SIG-M5 treated with dmso at 0.1 percent for 504 hours (cell line): ENCODE measurements around the gene RNF43.

ENCODE experiments used
- DNase-seq: peaks from one replicate; lab custom pipeline; 2025; ENCODE audit not compliant: unreplicated experiment; lab: John Stamatoyannopoulos, UW

The RNF43 gene

DNA sequence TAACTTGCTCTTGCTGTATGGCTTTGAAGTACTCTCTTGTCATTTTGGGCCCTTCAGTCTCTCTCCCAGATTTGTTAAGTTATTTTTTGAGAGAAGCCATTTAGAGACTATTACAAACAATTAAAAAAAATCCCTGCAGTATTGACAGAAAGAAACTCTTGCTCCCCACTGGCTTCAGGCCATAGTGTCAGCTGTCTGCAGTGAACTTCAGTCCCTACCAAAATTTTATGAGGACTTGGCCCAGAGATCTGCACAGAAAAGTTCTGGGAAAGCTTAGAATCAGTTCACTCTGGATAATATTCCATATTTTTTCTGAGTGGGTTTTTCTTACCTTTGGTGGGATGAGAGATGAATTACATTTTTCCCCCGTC, 34.5 kb downstream of the RNF43 start:
- DNase-seq = no peak

DNA sequence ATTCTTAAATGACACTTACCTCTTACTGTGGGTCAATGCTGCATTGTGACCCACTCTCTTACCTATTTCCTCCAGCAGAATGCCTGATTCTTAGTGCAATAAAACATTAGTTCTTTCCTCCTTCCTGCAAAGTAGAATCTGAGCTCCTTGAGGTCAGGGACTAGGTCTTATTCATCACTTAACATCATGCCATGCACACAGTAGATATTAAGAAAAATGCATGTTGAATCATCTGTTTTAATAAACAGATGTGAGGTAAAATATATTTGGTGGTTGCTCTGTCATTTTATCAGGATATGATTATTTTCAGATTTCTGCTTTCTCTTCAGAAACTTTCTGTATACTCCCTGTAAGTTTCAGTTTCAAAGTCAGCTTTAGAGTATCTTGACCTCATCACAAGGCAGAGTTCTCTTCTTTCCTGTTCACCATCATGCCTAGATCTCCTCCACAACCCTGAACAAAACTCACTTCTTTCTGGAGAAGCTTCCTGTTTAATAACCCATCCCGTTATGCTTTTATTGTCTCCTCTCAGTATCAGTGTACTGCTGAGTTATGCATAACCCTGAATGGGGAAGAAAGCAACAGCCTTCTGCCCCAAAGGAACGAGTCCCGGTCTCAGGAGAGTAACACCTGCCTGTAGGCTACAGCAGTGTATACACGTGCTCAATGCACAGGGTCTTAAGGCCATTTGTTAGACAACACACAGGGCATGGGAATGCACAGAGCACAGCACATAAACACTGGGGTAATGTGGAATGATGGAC, 35.0 kb downstream of the RNF43 start:
- DNase-seq = no peak

DNA sequence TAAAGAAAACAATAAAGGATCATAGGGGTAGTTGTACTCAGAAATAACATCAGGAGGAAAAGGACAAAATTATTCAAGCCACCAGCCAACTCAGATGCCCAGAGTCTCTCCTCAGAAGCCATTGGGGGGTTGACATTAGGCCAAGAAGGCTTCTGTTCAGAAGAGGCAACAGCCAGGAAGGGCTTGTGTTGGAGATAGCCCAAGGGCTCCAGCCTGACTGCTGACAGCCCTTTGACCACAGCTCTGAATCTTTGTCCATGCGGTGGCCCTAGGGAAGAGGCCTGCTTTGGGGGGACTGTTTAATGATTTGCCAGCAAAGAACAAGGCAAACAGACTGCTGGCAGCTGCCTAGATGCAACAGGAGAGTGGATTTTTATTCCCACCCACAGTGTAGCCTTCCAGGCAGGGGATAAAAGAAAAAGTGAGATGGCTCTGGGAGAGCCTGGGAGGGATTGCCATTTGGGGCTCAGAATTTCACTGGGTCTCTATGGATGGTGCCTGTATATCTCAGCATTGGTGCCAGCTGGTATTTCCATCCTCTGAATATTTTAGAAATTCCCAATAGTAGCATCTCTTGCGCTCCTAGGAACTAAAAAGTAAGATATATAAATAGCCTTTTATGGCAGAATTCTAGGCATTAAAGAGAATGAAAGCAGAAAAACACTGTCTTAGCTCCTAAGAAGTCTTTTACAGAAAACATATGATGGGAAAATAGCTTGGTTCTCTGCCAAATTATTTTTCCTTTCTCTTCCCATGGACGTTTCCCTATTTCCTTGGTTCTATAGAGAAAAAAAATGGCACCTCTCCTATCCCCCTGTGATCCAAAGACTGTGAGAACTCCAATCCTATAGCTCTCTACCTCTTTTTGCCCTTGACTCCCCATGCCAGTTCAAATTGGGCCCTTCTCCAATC, 36.0 kb downstream of the RNF43 start:
- DNase-seq = no peak

DNA sequence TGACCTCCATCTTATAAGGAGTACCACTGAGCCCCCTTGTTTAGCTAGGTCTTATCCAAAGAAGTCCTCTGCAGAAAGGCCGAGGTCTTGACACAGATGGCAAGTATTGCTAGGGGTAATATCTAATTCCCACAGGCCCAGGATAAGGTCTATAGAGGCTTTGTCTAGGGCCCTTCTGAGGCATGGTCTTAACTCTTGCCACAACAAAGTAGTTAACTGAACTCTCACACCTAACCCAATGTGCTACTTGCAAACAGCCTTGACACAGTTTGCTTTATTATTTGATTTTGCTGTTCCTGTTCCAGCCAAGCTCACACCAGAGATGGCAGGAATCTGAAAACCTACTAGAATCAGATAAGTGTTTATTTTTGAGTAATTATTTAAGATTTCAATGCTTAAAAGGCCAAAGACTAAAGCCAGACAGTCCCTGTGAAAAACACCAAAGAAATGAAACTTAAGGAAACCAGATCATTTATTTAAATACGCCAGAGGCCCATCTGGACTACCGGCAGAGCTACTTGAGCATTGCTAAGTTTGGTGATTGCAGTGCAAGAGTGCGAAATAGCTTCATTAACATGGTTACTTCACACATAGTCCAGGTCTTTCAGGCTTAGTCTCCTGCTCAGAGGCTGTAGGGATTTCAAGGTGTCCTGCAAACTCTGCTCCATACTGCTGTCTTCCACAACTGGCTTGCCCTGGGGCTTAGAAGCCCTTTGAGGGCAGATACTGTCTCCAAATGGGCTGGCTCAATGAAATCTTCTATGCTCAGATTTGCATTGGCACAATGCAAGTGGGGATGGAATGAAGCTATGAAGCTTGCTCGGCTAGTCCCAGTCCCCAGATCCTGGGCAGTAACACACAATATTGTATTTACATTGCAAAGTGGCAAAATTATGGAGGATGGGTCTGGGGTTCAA, 36.9 kb downstream of the RNF43 start:
- DNase-seq = no peak

DNA sequence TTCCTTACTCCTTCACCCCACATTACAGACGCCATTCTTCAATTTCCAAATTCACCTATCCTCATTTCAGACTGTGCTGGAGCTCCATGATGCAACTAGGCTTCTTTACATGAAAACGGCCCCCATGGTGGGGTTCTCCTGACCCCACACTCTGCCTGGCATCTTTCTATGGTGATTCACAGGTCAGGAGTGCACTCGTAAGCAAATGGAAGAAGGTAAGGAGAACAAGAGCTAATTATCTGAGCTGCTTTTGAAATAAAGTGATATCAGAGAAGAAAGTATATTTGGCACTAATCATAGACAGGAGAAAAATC, 37.9 kb downstream of the RNF43 start:
- DNase-seq = no peak

DNA sequence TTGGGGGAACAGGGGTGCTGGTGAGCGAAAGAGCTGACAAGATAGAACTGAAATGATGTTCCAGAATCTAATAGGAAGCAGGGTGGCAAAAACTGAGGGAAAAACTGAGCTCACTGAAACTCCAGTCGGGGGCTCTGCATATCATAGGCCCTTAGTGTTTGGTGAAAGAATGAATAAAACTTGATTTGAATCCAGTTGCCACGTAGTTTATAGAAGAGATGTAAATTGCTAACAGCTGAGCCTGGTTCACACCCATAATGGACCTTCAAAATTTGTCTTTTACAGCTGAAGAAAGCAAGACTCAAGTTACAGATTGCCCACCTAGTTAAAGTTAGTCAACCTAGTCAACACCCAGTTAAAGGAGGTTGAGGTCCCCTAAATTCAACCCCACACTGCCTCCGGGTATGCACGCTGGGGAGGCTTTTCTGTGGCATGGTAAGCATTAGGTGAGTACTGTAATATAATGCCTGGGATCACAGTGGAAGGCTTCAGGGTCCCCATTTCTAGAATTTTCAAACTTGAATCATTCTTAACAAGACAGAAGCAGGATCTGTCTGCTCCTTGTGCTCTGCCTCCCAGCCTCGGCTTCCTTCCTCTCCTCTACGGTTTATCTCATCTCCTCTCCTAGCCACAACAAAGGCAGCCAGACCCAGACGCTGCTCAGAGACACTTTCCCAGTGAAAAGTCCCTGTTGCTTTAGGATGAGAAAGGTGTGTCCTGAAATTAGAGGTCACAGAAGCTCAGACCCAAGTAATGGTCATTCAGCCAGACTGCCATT, 38.4 kb downstream of the RNF43 start:
- no peak for DNase-seq

DNA sequence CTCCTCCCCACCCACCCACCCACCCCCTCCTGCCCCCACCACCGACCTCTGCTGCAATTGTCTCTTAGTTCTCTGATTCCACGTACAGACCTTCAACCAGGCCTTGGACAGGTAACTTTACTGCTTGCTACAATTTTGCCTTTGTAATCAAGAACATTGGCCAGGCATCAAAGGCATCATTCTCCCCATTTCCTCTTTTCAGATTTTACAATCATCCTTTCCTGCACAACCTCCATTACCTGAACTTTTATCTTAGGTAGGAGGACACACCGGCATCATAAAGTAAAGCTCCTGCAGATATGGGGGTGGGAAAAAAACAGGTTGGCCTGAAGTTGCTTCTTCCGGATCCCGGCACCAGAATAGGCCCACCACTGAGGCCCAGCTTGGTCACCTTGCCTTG, 39.7 kb downstream of the RNF43 start:
- no peak for DNase-seq

DNA sequence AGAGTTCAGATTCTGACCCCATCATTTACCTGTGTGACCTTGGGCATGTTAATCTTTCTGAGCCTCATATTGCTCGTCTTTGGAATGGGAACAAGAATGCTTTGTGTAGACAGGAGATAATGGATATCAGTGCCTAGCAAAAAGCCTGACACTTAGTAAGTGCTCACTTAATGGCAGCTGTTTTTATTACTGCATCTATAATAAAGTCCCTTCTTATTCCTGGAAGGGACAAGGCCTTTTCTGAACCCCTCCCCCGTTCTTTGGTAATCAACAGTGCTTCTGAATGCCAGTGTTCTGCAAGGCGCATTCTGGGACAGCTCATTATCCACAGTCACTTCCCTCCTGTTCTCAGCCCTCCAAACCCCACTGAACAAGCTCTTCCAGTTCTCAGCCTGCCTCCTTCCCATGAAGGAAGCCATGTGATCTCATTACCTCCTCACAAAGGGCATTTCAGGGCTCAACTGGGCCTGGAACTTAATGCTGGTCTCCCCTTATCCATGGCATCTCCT, 40.2 kb downstream of the RNF43 start:
- peak; percentile 76 for DNase-seq

DNA sequence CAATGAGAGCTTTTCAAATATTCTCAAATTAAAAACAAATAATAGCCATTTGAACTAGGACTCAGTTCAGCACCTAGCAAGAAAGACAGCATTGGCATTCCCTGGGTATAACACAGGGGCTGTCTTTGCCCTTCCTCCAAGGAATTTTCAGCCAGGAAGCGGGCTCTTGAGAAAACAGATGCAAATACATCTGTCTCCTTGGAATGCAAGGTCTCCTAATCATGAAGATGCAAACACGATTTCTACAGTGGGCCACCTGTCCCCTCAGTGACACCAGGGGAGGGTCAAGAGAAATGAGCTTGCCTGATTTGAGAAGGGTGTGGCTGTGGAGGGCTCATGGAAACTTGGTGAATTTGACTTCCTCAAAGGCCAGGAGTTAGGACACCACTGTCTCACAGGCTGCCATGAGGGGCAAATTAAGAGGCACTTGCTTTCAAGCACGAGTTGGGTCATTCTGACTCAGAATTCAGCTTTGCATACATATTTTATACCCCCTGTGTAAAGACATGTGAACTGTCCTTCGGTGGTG, 40.8 kb downstream of the RNF43 start:
- DNase-seq = peak; percentile 26

DNA sequence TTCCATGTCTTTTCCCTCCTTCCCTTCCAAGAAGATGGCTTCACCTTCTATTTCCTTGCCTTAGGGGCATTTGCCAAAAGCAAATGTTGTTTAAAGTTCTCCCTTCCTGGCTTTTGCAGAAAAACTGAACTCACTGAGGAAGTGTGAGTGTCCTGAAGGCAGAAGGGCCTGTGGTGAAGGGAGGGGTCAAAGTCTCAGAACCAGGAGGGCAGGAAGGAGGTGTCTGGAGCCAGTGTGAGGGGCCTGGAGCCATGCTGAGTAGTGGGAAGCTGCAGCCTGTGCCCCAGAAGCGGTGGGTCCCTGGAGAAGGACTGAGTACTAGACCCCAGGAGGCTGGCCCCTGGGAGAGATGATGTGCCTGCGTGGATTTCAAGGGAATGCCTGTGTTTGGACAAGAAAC, 41.5 kb downstream of the RNF43 start:
- DNase-seq = no peak

DNA sequence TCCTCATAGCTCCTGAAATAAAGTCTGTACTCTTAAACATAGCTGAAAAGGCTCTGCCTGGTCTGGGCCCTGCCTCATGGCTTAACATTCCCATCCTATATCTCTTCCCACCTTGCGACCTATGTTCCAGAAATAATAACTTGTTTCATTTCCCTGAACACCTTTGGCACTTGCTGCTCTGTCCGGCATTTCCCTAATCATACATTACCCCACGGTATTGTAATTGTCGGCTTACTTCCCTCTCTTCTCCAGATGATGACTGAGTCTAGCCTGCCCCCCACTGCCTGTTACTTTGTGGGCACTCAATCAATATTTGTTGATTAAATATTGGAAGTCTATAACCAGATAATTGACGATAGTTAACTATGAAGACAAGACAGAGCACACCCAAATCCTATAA, 42.1 kb downstream of the RNF43 start:
- no peak for DNase-seq

DNA sequence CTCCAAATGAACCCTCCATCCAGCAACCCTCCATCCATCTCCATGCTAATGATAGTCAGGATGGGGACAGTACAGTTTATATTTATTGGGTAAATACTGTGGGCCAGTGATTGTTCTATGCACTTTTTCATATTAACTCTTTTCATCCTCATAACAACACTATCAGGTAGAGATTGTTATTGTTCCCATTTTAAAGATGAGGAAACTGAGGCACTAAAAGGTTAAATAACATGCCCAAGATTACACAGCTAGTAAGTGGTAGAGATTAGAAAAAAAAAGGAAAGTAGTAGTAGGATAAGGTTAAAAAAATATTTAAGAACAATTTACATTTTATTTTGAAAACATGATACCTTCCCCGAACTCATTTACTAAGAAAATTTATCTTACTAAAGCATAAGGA, 43.4 kb downstream of the RNF43 start:
- DNase-seq = no peak

DNA sequence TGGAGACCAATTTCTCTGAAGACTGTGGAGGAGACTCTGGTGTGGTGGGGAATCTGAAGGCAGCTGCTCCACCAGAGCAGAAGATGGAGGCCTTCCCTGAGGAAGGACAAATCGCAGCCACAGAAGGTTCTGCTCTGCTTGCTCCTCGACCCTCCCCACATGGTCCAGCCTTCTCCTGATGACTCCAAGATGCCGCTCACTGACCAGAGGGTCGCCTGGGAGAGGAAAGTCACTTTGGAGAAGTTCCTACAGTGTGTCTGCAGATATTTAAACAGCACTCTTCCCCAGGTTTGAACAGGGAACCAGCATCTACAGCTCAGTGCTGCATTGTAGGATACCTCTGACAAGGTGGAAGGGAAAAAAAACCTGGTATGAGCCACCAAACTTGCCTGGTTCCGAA, 44.3 kb downstream of the RNF43 start:
- no peak for DNase-seq

DNA sequence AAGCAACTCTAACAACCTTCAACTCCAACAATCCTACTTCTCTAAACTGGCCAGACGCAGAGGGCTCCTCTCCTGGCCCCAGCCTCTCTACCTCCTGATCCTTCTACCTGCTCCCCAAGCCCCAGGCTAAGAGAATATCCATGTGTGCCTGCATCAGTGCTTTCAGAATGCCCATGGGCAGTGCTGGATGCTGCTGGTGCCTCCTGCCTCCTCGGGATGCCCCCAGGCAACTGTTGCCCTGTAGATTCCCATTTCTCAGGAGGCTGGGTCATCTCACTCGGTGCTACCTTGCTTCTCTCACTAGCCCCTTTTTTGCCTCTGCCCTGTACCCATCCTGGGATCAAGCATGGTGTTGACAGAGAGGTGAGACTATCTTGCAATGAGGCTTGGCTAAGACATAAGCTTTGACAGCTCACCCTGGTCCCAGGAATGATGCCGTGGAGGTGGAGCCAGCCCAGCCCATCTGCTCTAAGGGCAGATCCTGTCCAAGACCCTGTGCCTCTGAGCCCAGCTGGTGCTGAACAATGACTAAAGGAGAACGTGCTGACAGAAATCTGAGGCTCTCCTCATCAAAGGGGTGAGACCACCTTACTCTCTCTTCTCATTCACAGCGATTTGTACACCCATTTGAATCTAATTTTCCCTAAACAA, 45.9 kb downstream of the RNF43 start:
- DNase-seq = no peak

DNA sequence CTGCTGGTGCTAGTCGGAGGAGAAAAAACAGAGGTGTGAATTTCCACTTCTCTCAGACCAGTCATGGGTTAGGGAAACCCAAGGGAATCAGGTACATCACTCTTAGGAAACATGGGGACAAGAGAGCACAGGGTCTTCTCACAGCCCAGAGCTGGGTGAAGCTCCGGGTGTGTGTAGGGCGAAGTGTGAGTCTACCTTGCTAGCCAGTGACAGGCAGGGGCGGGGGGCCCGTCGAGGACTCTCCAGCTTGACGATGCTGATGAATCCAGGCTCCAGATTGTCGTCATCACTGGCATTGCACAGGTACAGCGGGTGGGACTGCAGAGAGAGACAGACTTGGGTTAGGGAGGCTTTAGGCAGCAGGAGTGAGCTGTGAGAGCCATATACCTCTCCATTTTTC, 46.6 kb downstream of the RNF43 start:
- no peak for DNase-seq

DNA sequence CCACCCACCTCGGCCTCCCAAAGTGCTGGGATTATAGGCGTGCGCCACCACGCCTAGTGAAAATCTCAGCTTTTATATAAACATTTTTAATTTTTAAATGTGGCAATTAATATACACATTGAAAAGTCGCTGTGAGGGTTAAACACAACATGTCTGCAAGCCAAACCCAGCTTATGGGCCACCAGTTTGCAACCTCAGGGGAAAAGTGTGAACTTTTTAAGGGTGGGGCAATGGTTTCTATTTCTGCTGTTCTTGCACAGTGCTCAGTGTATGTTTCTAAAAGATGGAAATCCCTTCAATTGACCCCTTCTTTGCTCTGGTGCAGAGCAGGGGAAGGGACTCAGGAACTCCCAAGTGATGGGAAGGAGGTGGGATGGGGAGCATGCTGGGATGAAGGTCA, 47.0 kb downstream of the RNF43 start:
- no peak for DNase-seq

DNA sequence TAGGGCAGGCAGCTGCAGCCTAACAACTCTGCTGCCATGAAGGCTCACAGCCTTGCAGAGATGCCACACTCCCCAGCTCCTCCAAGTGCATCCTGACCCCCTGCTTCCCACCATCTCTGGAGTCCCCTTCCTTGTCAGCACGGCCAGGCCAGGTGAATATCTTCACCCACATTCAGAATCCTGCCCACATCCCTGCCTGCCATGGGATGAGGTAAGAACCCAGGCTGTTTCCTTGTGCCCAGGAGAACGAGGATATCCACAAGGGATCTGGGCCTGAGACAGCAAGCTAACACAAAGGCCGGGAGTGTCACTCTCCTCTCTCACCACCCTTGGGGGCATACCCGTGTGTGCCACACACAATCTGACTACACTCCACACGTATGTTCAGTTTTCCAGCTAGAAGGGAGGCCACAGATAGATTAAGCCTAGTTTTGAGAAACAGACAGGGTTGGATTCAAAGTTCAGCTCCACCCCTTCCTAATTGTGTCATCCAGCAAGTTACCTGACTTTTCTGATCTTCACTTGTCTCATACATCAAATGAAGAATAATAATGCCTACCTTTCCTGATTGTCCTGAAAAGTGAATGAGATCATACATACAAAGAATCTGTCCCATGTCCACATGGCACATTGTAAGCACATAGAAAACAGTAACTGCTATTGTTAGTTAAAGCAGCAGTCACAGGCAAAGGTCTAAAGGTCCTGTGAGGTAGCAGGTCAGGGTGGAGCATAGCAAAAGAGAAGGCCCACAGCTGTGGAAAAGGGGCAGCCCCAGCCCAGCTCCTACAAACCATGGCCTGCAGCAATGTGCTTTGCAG, 47.9 kb downstream of the RNF43 start:
- DNase-seq = no peak

DNA sequence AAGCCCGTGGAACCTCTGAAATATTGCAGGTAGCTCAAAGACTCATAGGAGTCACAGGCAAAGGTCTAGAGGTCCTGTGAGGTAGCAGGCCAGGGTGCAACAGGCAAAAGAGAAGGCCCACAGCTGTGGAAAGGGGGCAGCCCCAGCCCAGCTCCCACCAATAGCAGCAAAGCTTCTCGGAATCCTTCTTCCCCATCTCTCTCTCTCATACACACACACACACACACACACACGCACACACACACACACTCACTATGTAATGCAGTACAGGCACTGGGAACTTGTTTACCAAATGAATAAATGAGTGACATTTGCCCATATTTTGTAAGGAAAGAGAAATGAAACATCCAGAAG, 48.5 kb downstream of the RNF43 start:
- no peak for DNase-seq
